SU-DHL-6 (cell line): Measurements from ENCODE around the gene TNS3.

Experiments
- H2AFZ ChIP-seq: fragments of 200-600 bp; sonication (generic); 2 replicates; pipeline ENCODE4 v1.6.1; 2014; ENCODE audit warnings: low read depth, mild to moderate bottlenecking, moderate library complexity, mixed read lengths, antibody characterized with exemption, low read length; ENCODE audit not compliant: severe bottlenecking
- H3F3A ChIP-seq: fragments of 200-600 bp; shearing (Covaris generic); 2 replicates; pipeline ENCODE4 v1.6.0; 2016; ENCODE audit warnings: antibody characterized with exemption, mild to moderate bottlenecking; ENCODE audit not compliant: insufficient read depth
- H3K27ac ChIP-seq: fragments of 200-600 bp; sonication (generic); 2 replicates; pipeline ENCODE4 v1.5.1; 2016; ENCODE audit warnings: low read depth, mild to moderate bottlenecking, low read length, moderate library complexity, mixed read lengths
- H3K27me3 ChIP-seq: fragments of 200-600 bp; sonication (generic), shearing (Covaris generic); 2 replicates; pipeline ENCODE4 v1.6.0; 2014; ENCODE audit warnings: mild to moderate bottlenecking, low read length
- H3K36me3 ChIP-seq: fragments of 200-600 bp; sonication (generic); 2 replicates; pipeline ENCODE4 v1.6.1; 2014; ENCODE audit warnings: mild to moderate bottlenecking, low read length, mixed read lengths
- H3K4me2 ChIP-seq: fragments of 300-600, 200-600 bp; shearing (Covaris generic), sonication (generic); 2 replicates; pipeline ENCODE4 v1.6.0; 2014; ENCODE audit warnings: low read length, low read depth, mild to moderate bottlenecking; ENCODE audit not compliant: poor library complexity, severe bottlenecking
- H3K4me3 ChIP-seq: fragments of 200-600 bp; sonication (generic); 2 replicates; pipeline ENCODE4 v1.5.1; 2014; ENCODE audit warnings: antibody characterized with exemption, low read length, mild to moderate bottlenecking, mixed read lengths; ENCODE audit not compliant: insufficient read depth, poor library complexity, severe bottlenecking
- H3K79me2 ChIP-seq: fragments of 200-600 bp; sonication (generic); 2 replicates; pipeline ENCODE4 v1.6.1; 2014; ENCODE audit warnings: mild to moderate bottlenecking, low read length, moderate library complexity; ENCODE audit not compliant: insufficient read depth
- H3K9ac ChIP-seq: fragments of 200-600 bp; sonication (generic); 2 replicates; pipeline ENCODE4 v1.7.0; 2014; ENCODE audit warnings: mild to moderate bottlenecking, low read length
- H3K9me2 ChIP-seq: fragments of 200-600 bp; sonication (generic); replicated peaks from 2 replicates; pipeline ENCODE4 v1.6.1; 2014; ENCODE audit warnings: low read length; ENCODE audit not compliant: insufficient read depth
- H3K9me3 ChIP-seq: fragments of 200-600 bp; sonication (generic); 2 replicates; pipeline ENCODE4 v1.6.1; 2014; ENCODE audit warnings: low read length, mixed read lengths; ENCODE audit not compliant: insufficient read depth
- H4K20me1 ChIP-seq: fragments of 200-600 bp; sonication (generic); 2 replicates; pipeline ENCODE4 v1.6.1; 2014; ENCODE audit warnings: low read depth, mild to moderate bottlenecking, antibody characterized with exemption, low read length, moderate library complexity, mixed read lengths
- EZH2phosphoT487 ChIP-seq: fragments of 200-600 bp; sonication (generic), shearing (Covaris generic); conservative IDR thresholded peaks from 2 replicates; pipeline ENCODE4 v1.6.1; 2018; ENCODE audit warnings: mild to moderate bottlenecking, antibody characterized with exemption, low read length, moderate library complexity, mixed read lengths
- TF ChIP-seq, protein P1 (sequence below): fragments of 200-600 bp; sonication (generic); IDR thresholded peaks from one replicate; pipeline ENCODE4 v1.5.1; 2017; ENCODE audit warnings: antibody characterized with exemption, mild to moderate bottlenecking, low read length, moderate library complexity; ENCODE audit not compliant: insufficient read depth, poor library complexity, severe bottlenecking

The TNS3 gene

DNA sequence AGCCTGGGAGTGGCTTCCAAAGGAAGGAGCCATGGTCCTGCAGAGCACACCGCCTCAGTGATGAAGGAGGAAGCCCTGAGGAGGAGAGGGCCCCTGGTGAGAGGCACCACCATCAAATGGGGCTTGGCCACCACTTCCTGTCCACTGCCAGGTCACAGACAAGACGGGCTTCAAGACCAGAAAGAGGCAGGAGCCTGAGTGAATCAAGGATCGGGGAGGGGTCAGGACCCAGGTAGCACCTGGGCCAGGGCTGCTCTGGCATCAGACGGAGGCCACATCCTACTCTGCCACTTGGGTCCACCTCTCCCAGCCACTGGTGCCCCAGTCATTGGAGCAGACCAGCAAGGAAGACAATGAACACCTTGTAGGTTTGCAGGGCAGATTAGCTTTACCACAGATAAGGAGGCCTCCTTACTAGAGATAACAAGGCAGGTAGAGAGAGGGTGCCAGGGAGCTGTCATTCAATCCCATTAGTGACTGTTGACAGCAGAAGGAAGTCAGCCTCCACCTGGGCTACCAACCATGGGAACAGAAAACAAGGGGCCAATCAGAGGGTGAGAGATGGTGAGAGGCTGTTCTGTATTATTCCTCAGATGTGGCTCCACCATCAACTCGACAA lies 143.4 kb downstream of the TNS3 start:
- Histone ChIP-seq H3K9ac (no peak overlapping the region), H2AFZ (no peak overlapping the region), H3F3A (no peaks in the 10 kb centered on the region), H3K79me2 (0 out of 2 replicates have a peak, but pooled peaks cover 7% of the 10 kb centered on the region), H3K4me2 (no peak overlapping the region), H3K27me3 (no peaks in the 10 kb centered on the region), H3K36me3 (no peaks in the 10 kb centered on the region; the same call in 1 of the 2 replicates), H4K20me1 (no peaks in the 10 kb centered on the region), H3K9me2 (no peaks in the 10 kb centered on the region), H3K27ac (no peak overlapping the region), H3K4me3 (no peak overlapping the region), H3K9me3 (no peaks in the 10 kb centered on the region)
- TF ChIP-seq EZH2phosphoT487 = no peak
- TF ChIP-seq, protein P1, sequence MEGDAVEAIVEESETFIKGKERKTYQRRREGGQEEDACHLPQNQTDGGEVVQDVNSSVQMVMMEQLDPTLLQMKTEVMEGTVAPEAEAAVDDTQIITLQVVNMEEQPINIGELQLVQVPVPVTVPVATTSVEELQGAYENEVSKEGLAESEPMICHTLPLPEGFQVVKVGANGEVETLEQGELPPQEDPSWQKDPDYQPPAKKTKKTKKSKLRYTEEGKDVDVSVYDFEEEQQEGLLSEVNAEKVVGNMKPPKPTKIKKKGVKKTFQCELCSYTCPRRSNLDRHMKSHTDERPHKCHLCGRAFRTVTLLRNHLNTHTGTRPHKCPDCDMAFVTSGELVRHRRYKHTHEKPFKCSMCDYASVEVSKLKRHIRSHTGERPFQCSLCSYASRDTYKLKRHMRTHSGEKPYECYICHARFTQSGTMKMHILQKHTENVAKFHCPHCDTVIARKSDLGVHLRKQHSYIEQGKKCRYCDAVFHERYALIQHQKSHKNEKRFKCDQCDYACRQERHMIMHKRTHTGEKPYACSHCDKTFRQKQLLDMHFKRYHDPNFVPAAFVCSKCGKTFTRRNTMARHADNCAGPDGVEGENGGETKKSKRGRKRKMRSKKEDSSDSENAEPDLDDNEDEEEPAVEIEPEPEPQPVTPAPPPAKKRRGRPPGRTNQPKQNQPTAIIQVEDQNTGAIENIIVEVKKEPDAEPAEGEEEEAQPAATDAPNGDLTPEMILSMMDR = no peak

DNA sequence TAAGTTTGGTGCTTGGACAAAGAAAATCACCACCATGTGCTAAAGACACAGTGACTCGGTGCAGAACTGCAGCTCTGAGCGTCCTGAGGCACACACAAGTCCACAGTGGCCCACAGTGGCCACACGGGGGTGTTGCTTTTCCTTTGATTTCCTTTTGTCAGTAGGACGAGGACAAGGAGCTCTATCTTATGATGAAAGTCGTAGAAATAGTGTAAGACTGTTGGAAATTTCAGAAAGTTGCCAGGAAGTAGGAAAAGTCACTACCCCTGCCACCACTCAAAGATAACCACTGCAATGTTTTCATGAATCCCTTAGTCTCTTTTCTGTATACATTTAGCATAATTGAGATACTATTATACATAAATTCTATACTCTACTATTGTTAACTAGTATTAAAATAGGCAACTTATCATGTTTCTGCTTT lies 146.0 kb downstream of the TNS3 start:
- H3K9me2 ChIP-seq = no peaks in the 10 kb centered on the region
- H3K27ac ChIP-seq = no peak overlapping the region
- no peaks in the 10 kb centered on the region for H3K9me3 ChIP-seq
- no peak overlapping the region for H3K9ac ChIP-seq
- H3K4me3 ChIP-seq = no peak overlapping the region
- H3K27me3 ChIP-seq = no peaks in the 10 kb centered on the region
- no peak overlapping the region for H3K4me2 ChIP-seq
- no peaks in the 10 kb centered on the region; the same call in 1 of the 2 replicates for H3K36me3 ChIP-seq
- H3F3A ChIP-seq = no peaks in the 10 kb centered on the region
- H3K79me2 ChIP-seq = no peaks in the 10 kb centered on the region
- TF ChIP-seq, protein P1 = peak; percentile 34
- no peak for TF ChIP-seq EZH2phosphoT487
- no peaks in the 10 kb centered on the region for H4K20me1 ChIP-seq
- H2AFZ ChIP-seq = no peak overlapping the region

DNA sequence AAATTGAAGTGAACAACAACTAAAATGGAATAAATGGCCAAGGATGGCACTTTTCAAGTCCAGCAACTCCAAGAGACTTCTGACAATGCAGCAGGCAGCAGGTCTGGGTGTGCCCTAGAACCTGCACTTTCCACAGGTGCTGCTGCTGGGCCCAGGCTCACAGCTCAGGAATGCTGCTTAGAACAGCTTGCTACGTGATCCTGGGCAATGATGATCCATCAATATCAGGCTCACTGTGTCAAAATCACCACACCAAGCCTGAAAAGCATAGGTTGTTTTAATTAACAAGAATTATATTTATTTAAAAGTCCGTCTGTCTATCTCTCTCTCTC lies 148.4 kb downstream of the TNS3 start:
- H4K20me1 ChIP-seq = no peaks in the 10 kb centered on the region
- no peak overlapping the region for H3K27ac ChIP-seq
- no peak overlapping the region for H3K9ac ChIP-seq
- TF ChIP-seq EZH2phosphoT487 = no peak
- TF ChIP-seq, protein P1 = no peak
- H3K9me3 ChIP-seq = no peaks in the 10 kb centered on the region
- H3K27me3 ChIP-seq = no peaks in the 10 kb centered on the region
- no peak overlapping the region for H3K4me3 ChIP-seq
- H3K79me2 ChIP-seq = no peaks in the 10 kb centered on the region
- no peaks in the 10 kb centered on the region; the same call in 1 of the 2 replicates for H3K36me3 ChIP-seq
- H3K9me2 ChIP-seq = no peaks in the 10 kb centered on the region
- H2AFZ ChIP-seq = no peak overlapping the region
- H3F3A ChIP-seq = no peaks in the 10 kb centered on the region
- no peak overlapping the region for H3K4me2 ChIP-seq
